Activated T-cell treated with anti-CD3 and anti-CD28 coated beads, Interleukin-2, amount 50 U/mL, for 24 hours (primary cell): ENCODE results near the gene TBK1.
"Not testable (repeated sequence)": the region's sequence is repeated elsewhere in the genome, so short reads cannot be mapped to it uniquely, and the experiment has no call there.

Experiments
- DNase-seq: peaks from one replicate; pipeline ENCODE4 v3.0.0-alpha.2; 2020
- H3K27ac Mint-ChIP-seq: 2 replicates; pipeline ENCODE4 v1.8.0; 2020; ENCODE audit warnings: mild to moderate bottlenecking, mixed read lengths
- H3K27me3 Mint-ChIP-seq: 2 replicates; pipeline ENCODE4 v1.8.0; 2020; ENCODE audit warnings: mixed read lengths
- H3K36me3 Mint-ChIP-seq: 2 replicates; pipeline ENCODE4 v1.8.0; 2020; ENCODE audit warnings: low read depth, mixed read lengths
- H3K4me1 Mint-ChIP-seq: 2 replicates; pipeline ENCODE4 v1.8.0; 2020; ENCODE audit warnings: low read depth, mixed read lengths
- H3K4me3 Mint-ChIP-seq: 2 replicates; pipeline ENCODE4 v1.8.0; 2020; ENCODE audit warnings: mild to moderate bottlenecking, moderate library complexity, mixed read lengths
- H3K9me3 Mint-ChIP-seq: 2 replicates; pipeline ENCODE4 v1.8.0; 2020; ENCODE audit warnings: mixed read lengths

The TBK1 gene

DNA sequence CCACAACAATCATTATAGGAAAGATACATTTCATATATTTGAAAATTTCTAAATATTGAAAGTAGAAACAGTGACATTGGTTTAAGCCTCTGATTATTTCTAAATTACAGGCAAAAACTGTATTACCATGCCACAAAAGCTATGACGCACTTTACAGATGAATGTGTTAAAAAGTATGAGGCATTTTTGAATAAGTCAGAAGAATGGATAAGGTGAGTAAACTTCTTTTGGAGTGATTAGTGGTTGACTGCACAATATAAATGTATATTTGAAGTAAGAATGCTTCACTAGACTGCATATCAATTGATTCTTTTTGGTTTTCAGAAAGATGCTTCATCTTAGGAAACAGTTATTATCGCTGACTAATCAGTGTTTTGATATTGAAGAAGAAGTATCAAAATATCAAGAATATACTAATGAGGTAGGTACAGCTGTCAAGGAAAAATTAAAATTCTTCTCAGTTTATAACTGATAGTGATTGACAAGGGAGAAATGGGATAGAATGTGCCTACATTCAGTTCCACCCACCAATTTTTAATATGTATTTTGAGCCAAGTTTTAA, 45.0 kb downstream of the TBK1 start:
- Mint-ChIP-seq H3K27ac (peak overlapping the region; percentile 81), H3K4me3 (no peak overlapping the region)

DNA sequence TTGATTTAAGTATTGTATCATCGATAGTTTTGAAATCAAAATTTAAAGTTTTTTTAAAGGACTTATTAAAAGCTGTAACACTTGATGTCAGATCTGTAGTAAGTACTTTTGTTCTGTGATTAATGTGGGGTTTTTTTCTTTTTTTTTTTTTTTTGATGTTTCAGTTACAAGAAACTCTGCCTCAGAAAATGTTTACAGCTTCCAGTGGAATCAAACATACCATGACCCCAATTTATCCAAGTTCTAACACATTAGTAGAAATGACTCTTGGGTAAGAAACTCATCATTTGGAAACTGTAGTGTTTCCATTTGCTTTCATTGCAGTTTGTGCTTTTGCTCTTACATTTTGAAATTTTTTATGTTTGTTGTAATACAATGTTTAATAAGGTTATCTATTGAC, 45.6 kb downstream of the TBK1 start:
- Mint-ChIP-seq H3K36me3 (peaks cover 88% of the 10 kb centered on the region), H3K27me3 (no peaks in the 10 kb centered on the region), H3K27ac (peak overlapping the region; percentile 81), H3K9me3 (no peaks in the 10 kb centered on the region), H3K4me3 (no peak overlapping the region), H3K4me1 (peaks cover 19% of the 10 kb centered on the region)
- no peak for DNase-seq

More for the DNA sequence above, 45.0 kb downstream of the TBK1 start:
- Mint-ChIP-seq H3K4me1 (peaks cover 21% of the 10 kb centered on the region), H3K9me3 (no peaks in the 10 kb centered on the region), H3K36me3 (peaks cover 91% of the 10 kb centered on the region), H3K27me3 (no peaks in the 10 kb centered on the region)
- no peak for DNase-seq

DNA sequence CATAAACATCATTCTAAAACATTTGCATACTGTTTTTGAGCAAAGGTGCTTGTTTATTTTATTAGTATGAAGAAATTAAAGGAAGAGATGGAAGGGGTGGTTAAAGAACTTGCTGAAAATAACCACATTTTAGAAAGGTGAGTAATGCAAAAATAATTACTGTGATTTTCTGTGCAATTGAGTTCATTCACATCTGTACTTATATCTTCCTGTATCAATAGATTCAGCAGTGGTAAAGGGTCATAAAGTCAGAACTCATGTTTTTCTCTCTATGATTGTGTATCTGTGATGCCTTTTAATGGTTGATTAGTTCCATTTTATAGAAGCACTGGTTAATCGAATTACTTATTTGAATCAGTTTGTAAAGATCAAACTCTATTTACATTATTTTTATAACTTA, 46.0 kb downstream of the TBK1 start:
- H3K27ac Mint-ChIP-seq: peak overlapping the region; percentile 81
- H3K36me3 Mint-ChIP-seq: peaks cover 88% of the 10 kb centered on the region
- H3K27me3 Mint-ChIP-seq: no peaks in the 10 kb centered on the region
- H3K9me3 Mint-ChIP-seq: no peaks in the 10 kb centered on the region
- H3K4me3 Mint-ChIP-seq: no peak overlapping the region
- H3K4me1 Mint-ChIP-seq: peaks cover 19% of the 10 kb centered on the region
- no peak for DNase-seq

DNA sequence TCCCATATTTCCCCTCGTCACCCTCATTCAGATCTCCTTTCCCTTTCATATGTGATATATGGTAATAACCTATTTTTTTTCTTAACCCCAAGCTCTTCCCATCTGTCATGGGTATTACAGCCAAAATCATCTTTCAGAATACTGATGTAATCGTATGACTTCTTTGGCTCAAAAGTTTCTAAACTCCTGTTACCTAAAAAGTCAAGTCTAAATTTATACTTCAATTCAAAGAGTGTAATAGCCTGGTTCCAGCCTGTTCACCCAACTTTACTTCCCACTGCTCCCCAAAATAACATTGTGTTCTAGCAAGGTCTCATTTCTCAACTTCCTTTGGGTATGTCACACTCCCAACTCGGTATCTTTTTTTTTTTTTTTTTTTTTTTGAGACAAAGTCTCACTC, 48.5 kb downstream of the TBK1 start:
- Mint-ChIP-seq H3K27me3 (no peaks in the 10 kb centered on the region), H3K4me3 (no peak overlapping the region), H3K27ac (no peak overlapping the region), H3K9me3 (no peaks in the 10 kb centered on the region), H3K4me1 (peaks cover 10% of the 10 kb centered on the region), H3K36me3 (peaks cover 66% of the 10 kb centered on the region)
- DNase-seq: no peak

DNA sequence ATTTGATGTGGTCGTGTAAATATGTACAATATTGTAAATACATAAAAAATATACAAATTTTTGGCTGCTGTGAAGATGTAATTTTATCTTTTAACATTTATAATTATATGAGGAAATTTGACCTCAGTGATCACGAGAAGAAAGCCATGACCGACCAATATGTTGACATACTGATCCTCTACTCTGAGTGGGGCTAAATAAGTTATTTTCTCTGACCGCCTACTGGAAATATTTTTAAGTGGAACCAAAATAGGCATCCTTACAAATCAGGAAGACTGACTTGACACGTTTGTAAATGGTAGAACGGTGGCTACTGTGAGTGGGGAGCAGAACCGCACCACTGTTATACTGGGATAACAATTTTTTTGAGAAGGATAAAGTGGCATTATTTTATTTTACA, 49.6 kb downstream of the TBK1 start:
- peaks cover 58% of the 10 kb centered on the region for H3K36me3 Mint-ChIP-seq
- H3K4me3 Mint-ChIP-seq: no peak overlapping the region
- H3K4me1 Mint-ChIP-seq: peaks cover 10% of the 10 kb centered on the region
- H3K27me3 Mint-ChIP-seq: no peaks in the 10 kb centered on the region
- no peak overlapping the region for H3K27ac Mint-ChIP-seq
- no peak for DNase-seq
- H3K9me3 Mint-ChIP-seq: no peaks in the 10 kb centered on the region

DNA sequence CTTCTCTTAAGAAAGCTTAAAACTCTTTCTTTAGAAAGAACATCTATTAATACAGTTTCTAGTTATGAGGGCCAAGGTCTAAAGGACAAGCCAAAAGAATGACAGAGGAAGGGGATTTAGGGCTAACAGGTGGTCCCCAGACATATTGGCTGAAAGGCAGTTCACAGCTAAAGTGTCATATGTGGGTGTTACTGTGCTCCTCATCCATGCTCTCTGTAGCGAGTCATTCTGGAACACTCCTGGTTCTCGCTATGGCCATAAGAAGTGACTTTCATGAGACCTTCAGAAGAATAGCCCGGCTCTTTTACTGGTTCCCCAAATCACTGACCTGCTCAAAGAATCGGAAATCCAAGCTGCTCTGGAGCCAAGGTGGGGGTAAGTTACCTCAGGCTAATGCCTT, 55.0 kb downstream of the TBK1 start:
- Mint-ChIP-seq H3K27ac (no peak overlapping the region), H3K36me3 (peaks cover 4% of the 10 kb centered on the region), H3K4me3 (no peak overlapping the region), H3K9me3 (no peaks in the 10 kb centered on the region), H3K27me3 (no peaks in the 10 kb centered on the region), H3K4me1 (peaks cover 2% of the 10 kb centered on the region)
- no peak for DNase-seq

DNA sequence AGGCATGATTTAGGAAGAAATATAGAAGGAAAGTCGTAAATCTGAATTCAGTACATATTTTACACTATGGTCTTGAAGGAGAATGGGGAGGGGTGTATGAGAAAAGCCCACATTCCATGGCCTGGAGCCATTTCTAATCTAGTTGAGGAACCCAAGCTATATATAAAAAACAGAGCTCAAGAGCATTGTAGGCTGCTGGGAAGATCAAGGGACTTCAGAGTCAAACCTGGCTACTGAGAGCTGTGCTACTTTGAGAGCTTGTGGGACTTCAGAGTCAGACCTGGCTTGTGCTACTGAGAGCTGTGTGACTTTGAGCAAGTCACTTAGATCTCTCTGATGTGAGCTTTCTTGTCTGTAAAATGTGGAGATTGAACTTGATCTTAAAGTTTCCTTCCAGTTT, 58.7 kb downstream of the TBK1 start:
- no peak overlapping the region for H3K27ac Mint-ChIP-seq
- H3K27me3 Mint-ChIP-seq: peaks cover 2% of the 10 kb centered on the region
- no peak for DNase-seq
- H3K9me3 Mint-ChIP-seq: no peaks in the 10 kb centered on the region
- no peak overlapping the region for H3K4me3 Mint-ChIP-seq
- H3K36me3 Mint-ChIP-seq: no peaks in the 10 kb centered on the region
- H3K4me1 Mint-ChIP-seq: peaks cover 2% of the 10 kb centered on the region

DNA sequence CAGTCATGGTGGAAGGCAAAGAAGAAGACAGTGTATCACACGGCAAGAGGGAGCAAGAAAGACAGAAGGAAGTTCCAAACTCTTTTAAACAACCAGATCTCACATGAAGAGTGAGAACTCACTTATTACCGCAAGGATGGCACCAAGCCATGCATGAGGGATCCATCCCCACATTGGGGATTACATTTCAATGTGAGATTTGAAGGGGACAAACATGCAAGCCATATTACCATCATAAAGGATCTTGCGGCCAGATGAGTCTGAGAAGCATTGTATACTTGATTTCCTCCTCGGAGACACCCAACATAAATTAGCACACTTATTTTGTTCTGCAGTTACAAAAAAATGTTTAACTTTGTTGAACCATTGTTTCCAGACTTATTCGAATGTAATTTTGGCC, 66.5 kb downstream of the TBK1 start:
- Mint-ChIP-seq H3K36me3 (no peaks in the 10 kb centered on the region), H3K9me3 (no peaks in the 10 kb centered on the region), H3K27ac (no peak overlapping the region), H3K27me3 (peaks cover 7% of the 10 kb centered on the region), H3K4me1 (peaks cover 2% of the 10 kb centered on the region), H3K4me3 (no peak overlapping the region)
- DNase-seq: no peak

DNA sequence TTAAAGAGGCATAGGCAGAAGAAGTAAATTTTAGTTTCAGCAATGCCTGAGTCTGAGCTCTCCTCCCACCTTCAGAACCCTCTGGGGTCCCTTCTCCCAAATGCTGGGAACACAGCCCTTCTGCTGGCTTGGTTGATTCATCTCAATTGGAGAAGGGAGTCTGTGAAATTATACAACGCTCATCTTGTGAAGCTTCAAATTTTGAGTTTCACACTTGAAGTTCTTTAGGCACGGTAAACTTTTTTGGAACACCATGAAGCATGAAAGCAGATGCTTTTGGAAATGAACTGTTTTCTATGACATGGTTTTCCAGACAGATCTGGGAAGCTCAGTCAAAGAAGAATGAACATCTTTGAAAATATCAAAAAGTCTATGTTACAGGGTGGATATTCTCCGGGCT, 69.9 kb downstream of the TBK1 start:
- Mint-ChIP-seq H3K27me3 (peaks cover 7% of the 10 kb centered on the region), H3K27ac (no peak overlapping the region)

DNA sequence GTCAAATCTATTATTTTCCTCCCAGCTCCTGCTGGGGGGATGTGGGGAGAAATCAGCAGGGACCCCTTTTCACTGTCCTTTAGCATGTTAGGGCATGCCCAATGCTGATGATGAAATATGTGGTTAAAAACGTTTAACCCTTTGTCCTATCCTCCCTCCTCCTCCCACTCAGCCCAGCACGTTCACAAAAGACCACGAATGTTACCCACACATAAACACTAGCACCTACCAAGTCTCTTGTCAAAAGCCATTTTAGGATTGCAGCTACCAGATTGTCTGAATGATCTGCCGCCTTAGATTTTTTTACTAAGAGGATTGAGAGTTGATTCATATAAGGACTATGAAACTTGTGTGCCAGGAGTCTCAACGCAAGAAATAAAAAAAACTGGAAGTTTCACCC, 70.4 kb downstream of the TBK1 start:
- H3K4me1 Mint-ChIP-seq: peaks cover 2% of the 10 kb centered on the region
- no peaks in the 10 kb centered on the region for H3K36me3 Mint-ChIP-seq
- peaks cover 7% of the 10 kb centered on the region for H3K27me3 Mint-ChIP-seq
- no peak for DNase-seq
- H3K9me3 Mint-ChIP-seq: no peaks in the 10 kb centered on the region
- no peak overlapping the region for H3K27ac Mint-ChIP-seq
- no peak overlapping the region for H3K4me3 Mint-ChIP-seq

More for the DNA sequence above, 69.9 kb downstream of the TBK1 start:
- Mint-ChIP-seq H3K4me1 (peaks cover 2% of the 10 kb centered on the region), H3K4me3 (no peak overlapping the region), H3K9me3 (no peaks in the 10 kb centered on the region), H3K36me3 (no peaks in the 10 kb centered on the region)
- no peak for DNase-seq

DNA sequence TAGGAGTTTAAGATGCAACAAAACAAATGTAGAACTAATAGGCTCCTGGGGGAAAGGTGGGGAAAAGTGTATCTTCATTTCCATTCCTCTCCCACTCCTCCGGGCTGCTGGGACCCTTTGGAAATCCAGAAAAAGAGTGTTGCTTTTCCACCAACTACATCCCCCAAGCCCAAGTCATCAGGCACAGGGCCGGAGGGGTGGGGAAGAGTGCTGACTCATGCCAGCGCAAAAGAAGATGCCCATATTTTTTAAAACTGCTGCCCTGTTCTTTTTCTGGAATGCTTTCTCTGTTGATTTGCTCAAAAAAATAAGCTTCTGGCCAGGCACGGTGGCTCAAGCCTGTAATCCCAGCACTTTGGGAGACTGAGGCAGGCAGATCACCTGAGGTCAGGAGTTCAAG, 70.9 kb downstream of the TBK1 start:
- Mint-ChIP-seq H3K4me3 (no peak overlapping the region), H3K27ac (no peak overlapping the region), H3K4me1 (peaks cover 2% of the 10 kb centered on the region), H3K36me3 (no peaks in the 10 kb centered on the region), H3K9me3 (no peaks in the 10 kb centered on the region), H3K27me3 (peaks cover 7% of the 10 kb centered on the region)
- DNase-seq: no peak

DNA sequence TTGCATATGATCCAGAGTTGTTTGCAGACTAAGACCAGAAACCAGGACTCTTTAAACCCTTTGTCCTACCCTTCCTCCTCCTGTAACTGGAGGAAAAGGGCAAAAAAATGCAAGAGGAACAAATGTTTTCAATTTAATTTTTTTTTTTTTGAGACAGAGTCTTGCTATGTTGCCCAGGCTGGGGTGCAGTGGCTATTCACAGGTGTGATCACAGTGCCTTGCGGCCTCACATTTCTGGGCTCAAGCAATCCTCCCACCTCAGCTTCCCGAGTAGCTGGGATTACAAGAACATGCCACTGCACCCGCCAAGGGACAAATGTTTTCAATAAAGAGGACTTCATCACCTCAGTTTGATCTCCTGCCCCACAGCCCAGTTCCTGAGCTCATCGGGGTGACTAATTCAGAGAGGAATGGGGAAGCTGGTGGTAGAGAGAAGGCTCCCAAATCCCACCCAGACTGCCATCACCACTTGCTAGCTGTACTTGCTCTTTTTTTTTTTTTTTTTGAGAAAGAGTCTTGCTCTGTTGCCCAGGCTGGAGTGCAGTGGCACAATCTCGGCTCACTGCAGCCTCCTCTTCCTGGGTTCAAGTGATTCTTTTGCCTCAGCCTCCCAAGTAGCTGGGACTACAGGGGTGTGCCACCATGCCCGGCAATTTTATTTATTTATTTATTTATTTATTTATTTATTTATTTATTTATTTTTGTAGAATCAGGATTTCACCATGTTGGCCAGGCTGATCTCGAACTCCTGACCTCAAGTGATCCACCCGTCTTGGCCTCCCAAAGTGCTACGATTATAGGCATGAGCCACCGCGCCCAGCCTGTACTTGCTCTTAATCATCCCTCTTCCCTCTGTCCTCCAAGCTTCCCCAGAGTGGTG, 71.9 kb downstream of the TBK1 start:
- not testable (repeated sequence) for H3K27ac Mint-ChIP-seq, H3K4me3 Mint-ChIP-seq, H3K9me3 Mint-ChIP-seq, H3K36me3 Mint-ChIP-seq, DNase-seq, H3K27me3 Mint-ChIP-seq, H3K4me1 Mint-ChIP-seq

DNA sequence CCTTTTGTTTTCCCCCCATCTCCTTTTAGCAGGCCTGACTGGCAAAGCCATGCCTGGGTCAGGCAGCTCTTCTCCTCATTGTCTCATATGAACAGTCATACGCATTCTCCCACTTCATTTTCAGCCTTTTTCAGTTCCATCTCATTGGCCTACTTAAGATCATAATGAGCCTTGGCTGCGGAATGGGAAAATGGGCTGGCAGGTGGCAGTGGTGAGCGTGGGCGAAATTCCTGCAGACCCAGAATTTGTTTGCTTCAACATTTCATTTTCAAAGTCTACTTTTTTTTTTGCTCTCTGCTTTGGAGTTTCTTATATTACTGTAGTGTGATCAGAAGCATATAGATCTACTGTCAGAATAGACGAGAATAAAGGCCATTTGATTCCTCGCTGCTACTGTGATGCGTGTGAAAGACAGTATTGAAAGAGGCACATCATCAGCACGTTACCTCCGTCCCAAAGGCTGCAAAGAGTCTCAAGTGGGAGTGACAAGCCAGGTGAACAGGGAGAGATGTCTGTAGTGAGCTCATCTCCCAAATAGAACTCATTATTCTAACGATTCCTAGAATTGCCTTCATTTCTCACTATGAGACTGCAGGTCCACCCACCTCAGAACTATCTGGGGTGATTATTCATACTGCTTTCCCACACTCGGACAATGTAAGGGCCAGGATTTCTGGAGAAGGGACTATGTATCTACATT, 73.7 kb downstream of the TBK1 start:
- DNase-seq: no peak
- peaks cover 2% of the 10 kb centered on the region for H3K4me1 Mint-ChIP-seq
- no peak overlapping the region for H3K27ac Mint-ChIP-seq
- no peaks in the 10 kb centered on the region for H3K36me3 Mint-ChIP-seq
- H3K4me3 Mint-ChIP-seq: no peak overlapping the region
- peaks cover 7% of the 10 kb centered on the region for H3K27me3 Mint-ChIP-seq
- H3K9me3 Mint-ChIP-seq: no peaks in the 10 kb centered on the region

DNA sequence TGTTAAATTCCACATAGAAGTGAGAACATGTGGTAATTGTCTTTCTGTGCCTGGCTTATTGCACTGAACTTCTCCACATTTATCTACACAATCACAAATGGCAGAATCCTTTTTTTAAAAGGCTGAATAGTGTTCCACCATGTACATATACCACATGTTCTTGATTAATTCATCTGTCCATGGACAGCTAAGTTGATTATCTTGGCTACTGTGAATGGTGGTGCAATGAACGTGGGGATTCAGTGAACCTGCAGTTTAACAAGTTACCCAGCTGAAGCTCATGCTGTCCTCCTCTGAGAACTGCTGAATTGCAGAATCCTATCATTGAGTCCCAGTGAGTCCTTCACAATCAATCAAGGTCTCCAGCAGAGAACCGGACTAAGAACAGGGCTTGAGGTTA, 74.9 kb downstream of the TBK1 start:
- Mint-ChIP-seq H3K9me3 (no peaks in the 10 kb centered on the region), H3K36me3 (no peaks in the 10 kb centered on the region), H3K4me1 (peaks cover 2% of the 10 kb centered on the region), H3K4me3 (no peak overlapping the region), H3K27ac (no peak overlapping the region), H3K27me3 (peaks cover 7% of the 10 kb centered on the region)
- no peak for DNase-seq

DNA sequence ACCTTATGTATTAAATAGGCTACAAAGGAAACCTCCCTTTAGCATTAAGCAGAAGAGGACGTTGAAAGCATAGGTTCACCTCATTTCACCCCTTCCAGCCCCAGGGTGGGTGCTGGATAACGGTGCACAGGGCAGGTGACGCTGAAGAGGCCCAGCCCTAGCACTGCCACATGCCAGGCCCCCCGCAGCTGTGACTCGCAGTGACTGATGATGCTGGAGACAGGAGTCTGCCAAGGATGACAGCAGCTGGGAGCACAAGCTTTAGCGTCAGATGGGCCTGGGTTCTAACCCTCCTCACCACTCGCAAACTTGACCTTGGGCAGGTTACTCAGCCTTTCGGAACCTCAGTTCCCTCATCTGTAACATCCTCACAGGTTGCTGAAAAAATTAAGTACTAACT, 76.7 kb downstream of the TBK1 start:
- Mint-ChIP-seq H3K36me3 (no peaks in the 10 kb centered on the region), H3K27ac (no peak overlapping the region), H3K27me3 (peaks cover 3% of the 10 kb centered on the region)

More for the DNA sequence above, 76.7 kb downstream of the TBK1 start:
- Mint-ChIP-seq H3K4me3 (no peak overlapping the region), H3K9me3 (no peaks in the 10 kb centered on the region), H3K4me1 (no peaks in the 10 kb centered on the region)
- DNase-seq: no peak
